ENCODE data around the gene HAVCR2.
"Not testable (repeated sequence)": the region's sequence is repeated elsewhere in the genome, so short reads cannot be mapped to it uniquely, and the experiment has no call there.

Gene HAVCR2

GRCh38 chr5:157047898-157048297, 60.9 kb downstream of the HAVCR2 start:
- H3K9me2 ChIP-seq (ENCODE audit: low read depth, low read length) = no peaks in the 10 kb centered on the region
- H3K4me1 ChIP-seq (ENCODE audit: insufficient read depth, low read length, severe bottlenecking) = no peaks in the 10 kb centered on the region
- H3K36me3 ChIP-seq (ENCODE audit: insufficient read depth, low read length) = no peaks in the 10 kb centered on the region
- TF ChIP-seq EZH2 (IDR thresholded peaks at IDR 0.05; ENCODE audit: borderline replicate concordance, low read length) (no peak), CTCF (IDR thresholded peaks at IDR 0.05; ENCODE audit: low read length) (no peak)
- no peaks in the 10 kb centered on the region for H3F3A ChIP-seq (ENCODE audit: insufficient read depth, low read length)
- no peaks in the 10 kb centered on the region for H3K27me3 ChIP-seq (ENCODE audit: insufficient read depth, low read length)
- H3K4me3 ChIP-seq (ENCODE audit: low read depth, low read length, poor library complexity, severe bottlenecking) = no peak overlapping the region
- no peaks in the 10 kb centered on the region for H3K79me2 ChIP-seq (ENCODE audit: insufficient read depth, low read length)
- no peak overlapping the region for H2AFZ ChIP-seq (ENCODE audit: low read length)
- H3K27ac ChIP-seq (ENCODE audit: low read depth, low read length, poor library complexity, severe bottlenecking) = no peak overlapping the region
- no peaks in the 10 kb centered on the region for H4K20me1 ChIP-seq (ENCODE audit: insufficient read depth, low read length)
- no peaks in the 10 kb centered on the region for H3K9me3 ChIP-seq (ENCODE audit: low read length)
- no peak overlapping the region for H3K4me2 ChIP-seq (ENCODE audit: low read length)
- no peak overlapping the region for H3K9ac ChIP-seq (ENCODE audit: low read length)

- not testable (repeated sequence) for H2AFZ ChIP-seq (ENCODE audit: low read length); H3K36me3 ChIP-seq (ENCODE audit: insufficient read depth, low read length); H4K20me1 ChIP-seq (ENCODE audit: insufficient read depth, low read length); H3K4me3 ChIP-seq (ENCODE audit: low read depth, low read length, poor library complexity, severe bottlenecking); H3F3A ChIP-seq (ENCODE audit: insufficient read depth, low read length); H3K27ac ChIP-seq (ENCODE audit: low read depth, low read length, poor library complexity, severe bottlenecking); H3K4me1 ChIP-seq (ENCODE audit: insufficient read depth, low read length, severe bottlenecking); H3K27me3 ChIP-seq (ENCODE audit: insufficient read depth, low read length); H3K9me2 ChIP-seq (ENCODE audit: low read depth, low read length); H3K79me2 ChIP-seq (ENCODE audit: insufficient read depth, low read length); H3K4me2 ChIP-seq (ENCODE audit: low read length); H3K9me3 ChIP-seq (ENCODE audit: low read length); H3K9ac ChIP-seq (ENCODE audit: low read length)
Measured at GRCh38 chr5:157047016-157047415, 61.8 kb downstream of the HAVCR2 start.

GRCh38 chr5:157046041-157046440, 62.8 kb downstream of the HAVCR2 start:
- Histone ChIP-seq H3K36me3 (ENCODE audit: insufficient read depth, low read length) (no peaks in the 10 kb centered on the region), H3F3A (ENCODE audit: insufficient read depth, low read length) (no peaks in the 10 kb centered on the region), H2AFZ (ENCODE audit: low read length) (no peak overlapping the region), H3K27ac (ENCODE audit: low read depth, low read length, poor library complexity, severe bottlenecking) (no peak overlapping the region), H3K4me3 (ENCODE audit: low read depth, low read length, poor library complexity, severe bottlenecking) (no peak overlapping the region), H3K79me2 (ENCODE audit: insufficient read depth, low read length) (no peaks in the 10 kb centered on the region), H3K9me3 (ENCODE audit: low read length) (no peaks in the 10 kb centered on the region), H3K4me1 (ENCODE audit: insufficient read depth, low read length, severe bottlenecking) (no peaks in the 10 kb centered on the region), H3K9ac (ENCODE audit: low read length) (no peak overlapping the region), H3K9me2 (ENCODE audit: low read depth, low read length) (no peaks in the 10 kb centered on the region), H3K4me2 (ENCODE audit: low read length) (no peak overlapping the region), H3K27me3 (ENCODE audit: insufficient read depth, low read length) (no peaks in the 10 kb centered on the region), H4K20me1 (ENCODE audit: insufficient read depth, low read length) (no peaks in the 10 kb centered on the region)
- TF ChIP-seq EZH2 (IDR thresholded peaks at IDR 0.05; ENCODE audit: borderline replicate concordance, low read length) (no peak), CTCF (IDR thresholded peaks at IDR 0.05; ENCODE audit: low read length) (no peak)

GRCh38 chr5:157045601-157046000, 63.2 kb downstream of the HAVCR2 start:
- Histone ChIP-seq H3K4me2 (ENCODE audit: low read length) (no peak overlapping the region), H3K79me2 (ENCODE audit: insufficient read depth, low read length) (no peaks in the 10 kb centered on the region), H3K9me2 (ENCODE audit: low read depth, low read length) (no peaks in the 10 kb centered on the region), H3K4me1 (ENCODE audit: insufficient read depth, low read length, severe bottlenecking) (no peaks in the 10 kb centered on the region), H3K27ac (ENCODE audit: low read depth, low read length, poor library complexity, severe bottlenecking) (no peak overlapping the region), H2AFZ (ENCODE audit: low read length) (no peak overlapping the region), H3K9ac (ENCODE audit: low read length) (no peak overlapping the region), H3K9me3 (ENCODE audit: low read length) (no peaks in the 10 kb centered on the region), H3K36me3 (ENCODE audit: insufficient read depth, low read length) (no peaks in the 10 kb centered on the region), H3F3A (ENCODE audit: insufficient read depth, low read length) (no peaks in the 10 kb centered on the region), H4K20me1 (ENCODE audit: insufficient read depth, low read length) (no peaks in the 10 kb centered on the region), H3K27me3 (ENCODE audit: insufficient read depth, low read length) (no peaks in the 10 kb centered on the region), H3K4me3 (ENCODE audit: low read depth, low read length, poor library complexity, severe bottlenecking) (no peak overlapping the region)
- no peak for TF ChIP-seq CTCF (IDR thresholded peaks at IDR 0.05; ENCODE audit: low read length)
- no peak for TF ChIP-seq EZH2 (IDR thresholded peaks at IDR 0.05; ENCODE audit: borderline replicate concordance, low read length)
